Common myeloid progenitor, CD34-positive (primary cell): ENCODE measurements around the gene CUL2.

Source experiments
- CTCF ChIA-PET: fragments of 350-600 bp; sonication (Branson Sonifier 250); formaldehyde crosslinking; loops from one replicate; lab custom pipeline; 2021; ENCODE audit warnings: antibody characterized with exemption; lab: Charles Lee
- POLR2A ChIA-PET: fragments of 350-600 bp; sonication (Branson Sonifier 250); formaldehyde crosslinking; loops from one replicate; lab custom pipeline; 2021; ENCODE audit warnings: antibody characterized with exemption; lab: Charles Lee
- DNase-seq, 3 donors: peaks; one replicate each; pipeline versions ENCODE4 v3.0.0 to v3.0.0-alpha.2; 2013
- H3K27ac ChIP-seq, 2 experiments: 1 replicate in 1 of 2; 2 replicates in 1 of 2; pipeline ENCODE4 v1.7.0; 2013; ENCODE audit warnings: inconsistent platforms in 2 of 2, low read length in 2 of 2, mild to moderate bottlenecking in 2 of 2, low read depth in 1 of 2, moderate library complexity in 1 of 2; ENCODE audit not compliant: severe bottlenecking in 2 of 2, insufficient read depth in 1 of 2, poor library complexity in 1 of 2
- H3K27me3 ChIP-seq, 5 experiments: replicated peaks in 2 of 5; 1 replicate in 3 of 5; 2 replicates in 2 of 5; pipeline versions ENCODE4 v1.6.1 to v1.7.0; 2013; ENCODE audit warnings: low read length in 4 of 5, mild to moderate bottlenecking in 2 of 5, moderate library complexity in 2 of 5, inconsistent platforms in 1 of 5; ENCODE audit not compliant: insufficient read depth in 5 of 5, control insufficient read depth in 4 of 5
- H3K36me3 ChIP-seq, 4 experiments: 1 replicate in 2 of 4; 2 replicates in 2 of 4; pipeline versions ENCODE4 v1.6.1 to v1.7.0; 2013; ENCODE audit warnings: low read length in 3 of 4, control low read depth in 1 of 4, mild to moderate bottlenecking in 1 of 4; ENCODE audit not compliant: control insufficient read depth in 4 of 4, insufficient read depth in 4 of 4
- H3K4me1 ChIP-seq, 4 experiments: 1 replicate in 3 of 4; 2 replicates in 1 of 4; pipeline versions ENCODE4 v1.6.1 to v1.7.1; 2013; ENCODE audit warnings: low read length in 3 of 4, mild to moderate bottlenecking in 3 of 4, control low read depth in 1 of 4, inconsistent platforms in 1 of 4, moderate library complexity in 1 of 4; ENCODE audit not compliant: control insufficient read depth in 4 of 4, insufficient read depth in 4 of 4; ENCODE audit errors: control extremely low read depth in 1 of 4
- H3K4me3 ChIP-seq, 7 experiments: 1 replicate in 4 of 7; 2 replicates in 3 of 7; pipeline versions ENCODE4 v1.5.1 to v1.7.0; 2013; ENCODE audit warnings: mild to moderate bottlenecking in 7 of 7, low read length in 6 of 7, moderate library complexity in 6 of 7, inconsistent platforms in 2 of 7, low read depth in 2 of 7, control low read depth in 1 of 7; ENCODE audit not compliant: insufficient read depth in 4 of 7, control insufficient read depth in 1 of 7; ENCODE audit errors: extremely low read depth in 1 of 7
- H3K9me3 ChIP-seq, 5 experiments: 1 replicate in 4 of 5; 2 replicates in 1 of 5; pipeline versions ENCODE4 v1.6.1 to v1.7.1; 2013; ENCODE audit warnings: low read length in 4 of 5, mild to moderate bottlenecking in 2 of 5, inconsistent platforms in 1 of 5, low read depth in 1 of 5, moderate library complexity in 1 of 5; ENCODE audit not compliant: control insufficient read depth in 4 of 5, insufficient read depth in 2 of 5; ENCODE audit errors: control extremely low read depth in 1 of 5
- whole genome bisulfite sequencing: methylation state at CpG from one replicate; pipeline ENCODE4 v1.1.5; 2013; ENCODE audit not compliant: insufficient coverage; 5-methylcytosine and 5-hydroxymethylcytosine counted together

Gene CUL2

DNA sequence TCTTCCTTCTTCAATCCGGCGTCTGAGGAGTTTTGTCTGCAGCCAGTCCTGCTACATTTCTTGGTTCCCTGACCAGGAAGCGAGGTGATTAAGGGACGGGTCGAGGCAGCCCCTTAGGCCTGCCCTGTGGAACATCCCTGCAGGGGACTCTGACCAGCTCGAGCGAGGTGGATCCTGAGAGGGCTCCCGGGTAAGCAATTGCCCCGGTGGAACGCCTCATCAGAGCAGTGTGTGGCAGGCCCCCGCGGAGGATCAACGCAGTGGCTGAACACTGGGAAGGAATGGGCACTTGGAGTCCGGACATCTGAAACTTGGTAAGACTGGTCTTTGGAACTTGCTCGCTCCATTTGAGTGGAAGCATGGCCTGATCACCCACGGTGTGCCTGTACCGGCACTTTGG lies 121.0 kb downstream of the CUL2 start:
- Histone ChIP-seq H3K9me3 (peaks cover 0 to 2% (median 0%) of the 10 kb centered on the region in 5 experiments), H3K27ac (no peak overlapping the region), H3K4me3 (no peak overlapping the region), H3K36me3 (no peaks in the 10 kb centered on the region), H3K27me3 (peaks cover 0 to 1% (median 0%) of the 10 kb centered on the region in 5 experiments), H3K4me1 (no peaks in the 10 kb centered on the region)
- WGBS, result 94% methylated on average over 14 of the region's 17 CpGs
- DNase-seq, result no peak
- ChIA-PET CTCF (no interaction called here), POLR2A (no interaction called here)

DNA sequence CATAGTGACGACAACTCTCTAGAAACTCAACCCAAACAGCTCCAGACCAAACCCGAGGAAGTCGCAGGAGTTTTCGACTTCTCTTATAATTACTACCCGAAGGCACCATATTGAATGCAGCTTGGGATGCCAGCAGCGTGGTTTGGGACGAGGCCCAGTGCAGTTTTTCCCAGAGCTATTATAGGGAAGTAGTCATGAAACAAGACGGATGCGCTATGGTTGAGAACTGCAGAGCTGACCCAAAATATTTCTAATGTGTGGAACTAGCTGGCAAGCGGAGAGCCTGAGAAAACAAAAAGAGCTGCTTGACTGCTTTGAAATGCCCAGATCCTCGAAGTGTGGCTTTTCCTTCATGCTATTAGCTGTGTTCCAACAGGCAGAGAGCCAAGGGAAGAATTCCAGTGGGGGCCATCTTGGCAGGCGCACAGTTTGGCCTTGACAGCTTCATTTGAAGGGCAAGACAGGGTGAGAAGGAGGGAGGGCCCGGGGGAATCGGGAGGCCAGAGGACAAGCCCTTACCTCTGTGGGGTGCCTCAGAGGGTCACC lies 122.7 kb downstream of the CUL2 start:
- Histone ChIP-seq H3K4me1 (no peaks in the 10 kb centered on the region), H3K9me3 (no peaks in the 10 kb centered on the region), H3K36me3 (no peaks in the 10 kb centered on the region), H3K27ac (no peak overlapping the region), H3K27me3 (peaks cover 0 to 3% (median 0%) of the 10 kb centered on the region in 5 experiments), H3K4me3 (no peak overlapping the region)
- WGBS, result 92% methylated on average over 14 of the region's 14 CpGs
- ChIA-PET CTCF (no interaction called here), POLR2A (no interaction called here)
- DNase-seq, result no peak

DNA sequence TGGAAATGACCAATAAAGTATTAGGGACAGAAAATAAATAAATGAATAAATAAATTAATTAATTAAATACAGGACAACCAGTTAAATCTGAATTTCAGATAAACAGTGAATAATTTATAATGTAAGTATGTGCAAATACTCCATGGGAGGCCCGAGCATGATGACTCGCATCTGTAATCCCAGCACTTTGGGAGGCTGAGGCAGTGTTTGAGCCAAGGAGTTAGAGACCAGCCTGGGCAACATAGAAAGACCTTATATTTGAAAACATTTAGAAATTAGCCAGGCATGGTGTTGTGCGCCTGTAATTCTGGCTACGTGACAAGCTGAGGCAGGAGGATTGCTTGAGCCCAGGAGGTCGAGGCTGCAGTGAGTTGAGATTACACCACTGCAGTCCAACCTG lies 123.7 kb downstream of the CUL2 start:
- peaks cover 0 to 3% (median 0%) of the 10 kb centered on the region in 5 experiments for H3K27me3 ChIP-seq
- CTCF ChIA-PET, result no interaction called here
- POLR2A ChIA-PET, result no interaction called here
- no peaks in the 10 kb centered on the region for H3K9me3 ChIP-seq
- H3K4me1 ChIP-seq, result no peaks in the 10 kb centered on the region
- no peak overlapping the region for H3K4me3 ChIP-seq
- WGBS, result 94% methylated on average over 4 of the region's 5 CpGs
- no peak overlapping the region for H3K27ac ChIP-seq
- no peak for DNase-seq
- H3K36me3 ChIP-seq, result no peaks in the 10 kb centered on the region

DNA sequence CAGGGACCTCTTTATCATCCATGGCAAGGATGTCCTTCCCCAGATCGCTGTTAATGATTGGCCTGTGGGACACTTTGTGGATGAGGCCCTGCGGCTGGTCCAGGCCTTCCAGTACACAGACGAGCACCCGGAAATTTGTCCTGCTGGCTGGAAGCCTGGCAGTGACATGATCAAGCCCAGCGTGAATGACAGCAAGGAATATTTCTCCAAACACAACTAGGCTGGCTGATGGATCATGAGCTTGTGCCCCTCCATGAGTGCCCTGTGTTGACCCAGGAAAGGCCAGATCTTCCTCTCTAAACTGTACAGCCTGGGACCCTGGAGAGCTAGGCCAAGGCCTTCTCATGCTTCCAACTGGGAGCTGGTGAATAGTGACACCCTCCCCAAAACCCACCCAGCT lies 124.1 kb downstream of the CUL2 start:
- H3K9me3 ChIP-seq, result no peaks in the 10 kb centered on the region
- H3K27ac ChIP-seq, result no peak overlapping the region
- CTCF ChIA-PET, result no interaction called here
- POLR2A ChIA-PET, result no interaction called here
- H3K27me3 ChIP-seq, result peaks cover 0 to 3% (median 0%) of the 10 kb centered on the region in 5 experiments
- H3K36me3 ChIP-seq, result no peaks in the 10 kb centered on the region
- H3K4me1 ChIP-seq, result no peaks in the 10 kb centered on the region
- no peak overlapping the region for H3K4me3 ChIP-seq
- no peak for DNase-seq
- WGBS, result 95% methylated on average over 5 of the region's 5 CpGs

DNA sequence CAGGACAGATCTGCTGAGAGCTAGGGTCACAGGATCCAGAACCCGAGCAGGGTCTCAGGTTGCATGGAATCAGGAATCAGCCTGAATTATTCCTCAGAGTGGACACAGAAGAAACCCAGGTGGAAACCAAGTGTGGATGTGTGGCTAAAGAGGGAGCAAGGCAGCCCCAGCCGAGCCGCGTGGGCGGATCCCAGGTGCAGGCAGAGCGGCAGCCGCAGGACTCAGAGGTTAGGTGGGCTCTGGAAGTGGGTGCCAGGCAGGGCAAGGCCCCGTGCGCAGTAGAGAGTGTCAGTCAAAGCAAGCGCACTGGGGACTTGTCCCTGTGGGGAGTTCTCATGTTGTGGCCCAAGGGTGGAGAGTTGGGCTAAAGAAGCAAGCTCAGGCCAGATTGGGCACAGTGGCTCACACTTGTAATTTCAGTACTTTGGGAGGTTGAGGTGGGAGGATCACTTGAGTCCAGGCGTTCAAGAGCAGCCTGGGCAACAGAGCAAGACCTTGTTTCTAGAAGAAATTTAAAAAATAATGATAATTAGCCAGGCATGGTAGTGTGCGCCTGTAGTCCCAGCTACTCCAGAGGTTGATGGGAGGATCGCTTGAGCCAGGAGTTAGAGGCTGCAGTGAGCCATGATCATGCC lies 125.9 kb downstream of the CUL2 start:
- ChIA-PET POLR2A (interaction anchor here (0.6 kb wide), 1 partner anchor 65 kb away, joined by 6 read pairs; no protein-coding TSS in a partner anchor), CTCF (no interaction called here)
- Histone ChIP-seq H3K27ac (no peak overlapping the region), H3K4me1 (no peaks in the 10 kb centered on the region), H3K4me3 (no peak overlapping the region), H3K36me3 (no peaks in the 10 kb centered on the region), H3K9me3 (no peaks in the 10 kb centered on the region), H3K27me3 (peaks cover 0 to 3% (median 0%) of the 10 kb centered on the region in 5 experiments)
- WGBS, result over 99% methylated on average over 11 of the region's 13 CpGs
- no peak for DNase-seq

DNA sequence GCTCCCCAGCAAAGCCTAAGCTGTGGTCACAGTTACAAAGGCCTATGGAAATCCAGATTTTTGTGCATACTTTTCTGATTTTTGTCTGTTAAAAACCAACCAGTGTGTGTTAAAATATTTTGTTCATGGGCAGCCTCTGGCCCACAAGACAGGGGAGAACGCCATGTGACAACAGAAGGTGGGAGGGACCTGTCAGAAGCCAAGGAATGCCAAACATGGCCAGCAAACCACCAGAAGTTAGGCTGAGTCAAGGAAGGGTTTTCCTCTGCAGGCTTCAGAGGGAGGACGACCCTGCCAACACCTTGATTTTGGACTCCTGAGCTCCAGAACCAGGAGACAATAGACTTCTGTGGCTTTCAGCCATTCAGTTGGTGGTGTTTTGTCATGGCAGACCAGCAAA lies 127.3 kb downstream of the CUL2 start:
- WGBS, result 92% methylated on average over 2 of the region's 2 CpGs
- ChIA-PET CTCF (no interaction called here), POLR2A (no interaction called here)
- Histone ChIP-seq H3K4me1 (no peaks in the 10 kb centered on the region), H3K9me3 (no peaks in the 10 kb centered on the region), H3K27me3 (peaks cover 0 to 3% (median 0%) of the 10 kb centered on the region in 5 experiments), H3K36me3 (no peaks in the 10 kb centered on the region), H3K27ac (no peak overlapping the region), H3K4me3 (no peak overlapping the region)
- no peak for DNase-seq

DNA sequence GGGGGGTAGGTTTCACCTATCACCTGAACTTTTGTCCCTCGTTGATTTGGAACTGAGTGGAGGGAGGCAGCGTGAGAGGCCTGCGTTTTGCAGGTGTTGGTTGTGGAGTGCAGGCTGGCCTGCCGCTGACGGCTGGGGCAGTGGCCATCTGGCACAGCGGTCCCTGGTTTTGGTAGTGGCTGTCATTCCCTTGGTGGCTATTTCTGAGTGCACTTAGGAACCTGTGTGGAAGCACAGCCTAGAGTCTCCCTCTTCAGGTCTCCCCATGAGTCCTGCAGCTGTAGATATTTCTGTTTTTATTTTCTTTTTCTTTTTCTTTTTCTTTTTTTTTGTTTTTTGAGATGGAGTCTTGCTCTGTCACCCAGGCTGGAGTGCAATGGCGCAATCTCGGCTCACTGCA lies 129.2 kb downstream of the CUL2 start:
- POLR2A ChIA-PET, result interaction anchor here (1.1 kb wide), 1 partner anchor 34 kb away, joined by 3 read pairs; no protein-coding TSS in a partner anchor

More for the DNA sequence above, 129.2 kb downstream of the CUL2 start:
- H3K9me3 ChIP-seq, result no peaks in the 10 kb centered on the region
- no peaks in the 10 kb centered on the region for H3K36me3 ChIP-seq
- WGBS, result 99% methylated on average over 7 of the region's 8 CpGs
- peaks cover 0 to 3% (median 0%) of the 10 kb centered on the region in 5 experiments for H3K27me3 ChIP-seq
- H3K27ac ChIP-seq, result no peak overlapping the region
- CTCF ChIA-PET, result no interaction called here
- DNase-seq, result no peak
- H3K4me1 ChIP-seq, result no peaks in the 10 kb centered on the region
- no peak overlapping the region for H3K4me3 ChIP-seq
